Large intestine (tissue), 3 donors: ENCODE measurements around the gene GRIN2C. TPM values are rescaled to one million over a fixed set of nuclear protein-coding genes. Genes with fewer than 3 reads are reported as not detected.

Experiments used
- DNase-seq, 2 donors: peaks; one replicate each; pipeline versions ENCODE4 v3.0.0 to v3.0.0-alpha.2; 2013
- H3K27ac ChIP-seq: one replicate; pipeline ENCODE4 v1.5.1; 2013; ENCODE audit warnings: low read length
- H3K27me3 ChIP-seq: 2 replicates; pipeline ENCODE4 v1.6.1; 2013; ENCODE audit warnings: low read length; ENCODE audit not compliant: control insufficient read depth, insufficient read depth
- H3K36me3 ChIP-seq: 2 replicates; pipeline ENCODE4 v1.6.1; 2013; ENCODE audit warnings: low read length; ENCODE audit not compliant: control insufficient read depth, insufficient read depth
- H3K4me1 ChIP-seq: one replicate; pipeline ENCODE4 v1.6.1; 2013; ENCODE audit warnings: low read length; ENCODE audit not compliant: control insufficient read depth, insufficient read depth
- H3K4me3 ChIP-seq: one replicate; pipeline ENCODE4 v1.5.1; 2013; ENCODE audit warnings: low read length
- H3K9me3 ChIP-seq: one replicate; pipeline ENCODE4 v1.6.1; 2013; ENCODE audit warnings: mild to moderate bottlenecking, low read depth, low read length, moderate library complexity; ENCODE audit not compliant: control insufficient read depth
- WGBS: methylation state at CpG from one replicate; pipeline ENCODE4 v1.1.5; 2013; ENCODE audit warnings: low lambda C conversion rate; ENCODE audit not compliant: insufficient coverage; 5-methylcytosine and 5-hydroxymethylcytosine counted together
- polyA plus RNA-seq: library from polyadenylated mRNA; unstranded; fragments of 120-200 nt; gene quantifications from one replicate; pipeline ENCODE4 v1.2.1, GENCODE V29; 2013

Gene GRIN2C
- polyA plus RNA-seq, 1 donor: 0.33 TPM

GRCh38 chr17:74855323-74855722 lies 4.4 kb downstream of the GRIN2C start:
- no peak overlapping the region for H3K4me3 ChIP-seq
- no CpG with 5 or more reads among the region's 4 CpGs for WGBS
- peaks cover 94% of the 10 kb centered on the region for H3K27me3 ChIP-seq
- peaks cover 12% of the 10 kb centered on the region for H3K9me3 ChIP-seq
- no peak for DNase-seq
- peaks cover 3% of the 10 kb centered on the region for H3K4me1 ChIP-seq
- H3K27ac ChIP-seq: no peak overlapping the region
- no peaks in the 10 kb centered on the region for H3K36me3 ChIP-seq

- peaks cover 92% of the 10 kb centered on the region for H3K27me3 ChIP-seq
- H3K4me3 ChIP-seq: no peak overlapping the region
- DNase-seq: no peak
- peaks cover 10% of the 10 kb centered on the region for H3K9me3 ChIP-seq
- no peak overlapping the region for H3K27ac ChIP-seq
- WGBS: no CpG with 5 or more reads among the region's 17 CpGs
- H3K36me3 ChIP-seq: no peaks in the 10 kb centered on the region
- H3K4me1 ChIP-seq: peaks cover 3% of the 10 kb centered on the region
These were observed 4.9 kb downstream of the GRIN2C start for GRCh38 chr17:74854792-74855191.

DNA sequence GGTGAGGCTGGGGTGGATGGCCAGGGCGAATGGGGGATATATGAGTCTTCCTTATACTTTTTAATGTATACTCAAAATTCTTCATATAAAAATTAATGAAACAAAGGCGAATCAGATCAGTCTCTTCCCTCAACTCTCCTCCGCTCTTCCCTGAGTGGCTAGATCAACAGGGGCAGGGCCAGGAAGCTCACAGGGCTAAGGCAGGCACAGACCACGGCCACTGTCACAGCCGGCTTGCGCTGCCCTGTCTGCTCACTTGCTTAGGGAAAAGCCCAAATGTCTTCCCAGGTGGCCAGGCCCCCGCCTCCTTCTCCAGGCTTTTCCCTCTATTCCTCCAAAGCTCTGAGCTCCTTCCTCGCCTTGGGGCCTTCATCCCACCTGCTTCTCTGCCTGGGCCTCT lies 6.0 kb downstream of the GRIN2C start:
- Histone ChIP-seq H3K27me3 (peaks cover 84% of the 10 kb centered on the region), H3K27ac (no peak overlapping the region), H3K9me3 (peaks cover 10% of the 10 kb centered on the region), H3K4me1 (peaks cover 3% of the 10 kb centered on the region), H3K4me3 (no peak overlapping the region), H3K36me3 (no peaks in the 10 kb centered on the region)
- DNase-seq: no peak
- WGBS: 67% methylated on average over 1 of the region's 8 CpGs

- 13% methylated on average over 1 of the region's 9 CpGs for WGBS
- H3K4me3 ChIP-seq: no peak overlapping the region
- no peak overlapping the region for H3K27ac ChIP-seq
- no peaks in the 10 kb centered on the region for H3K36me3 ChIP-seq
- H3K4me1 ChIP-seq: peaks cover 3% of the 10 kb centered on the region
- peaks cover 78% of the 10 kb centered on the region for H3K27me3 ChIP-seq
- no peak for DNase-seq
- H3K9me3 ChIP-seq: peaks cover 10% of the 10 kb centered on the region
These were observed 6.7 kb downstream of the GRIN2C start for GRCh38 chr17:74853048-74853397.

DNA sequence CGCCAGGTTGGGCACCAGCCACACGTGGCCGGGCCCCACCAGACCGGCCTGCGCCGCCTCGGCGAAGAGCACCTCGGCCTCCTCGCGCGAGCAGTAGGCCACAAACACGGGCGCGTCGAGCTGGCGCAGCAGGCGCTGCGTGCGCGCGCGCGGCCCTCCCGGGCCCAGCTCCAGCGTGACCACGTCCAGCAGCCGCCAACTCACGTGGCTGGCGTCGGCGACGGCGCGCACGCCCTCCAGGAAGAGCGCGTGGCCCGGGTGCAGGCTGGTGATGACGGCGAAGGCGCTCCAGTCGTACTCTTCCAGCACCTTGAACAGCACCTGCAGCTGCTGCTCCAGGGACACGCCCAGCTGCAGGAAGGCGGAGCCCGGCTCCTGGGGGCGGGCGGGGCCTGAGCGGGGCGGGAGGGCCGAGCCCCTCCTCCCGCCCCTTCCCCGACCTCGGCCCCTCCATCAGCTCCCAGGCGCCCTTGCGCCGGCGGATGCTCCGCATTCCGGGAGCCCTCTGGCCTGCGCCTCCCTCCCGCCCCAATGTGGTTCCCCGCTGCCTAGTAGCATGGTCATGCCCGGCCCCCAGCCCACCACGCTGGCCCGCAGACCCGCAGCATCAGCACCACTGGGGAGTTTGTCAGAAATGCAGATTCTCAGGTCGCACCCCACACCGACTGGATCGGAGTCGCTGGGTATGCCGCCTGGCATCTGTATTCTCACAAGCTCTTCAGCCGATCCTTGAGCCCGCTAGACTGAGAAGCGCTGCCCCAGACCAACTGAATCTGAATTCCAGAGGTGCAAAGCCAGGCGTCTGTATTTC lies 7.2 kb downstream of the GRIN2C start:
- Histone ChIP-seq H3K36me3 (no peaks in the 10 kb centered on the region), H3K9me3 (peaks cover 10% of the 10 kb centered on the region), H3K4me1 (peaks cover 3% of the 10 kb centered on the region), H3K4me3 (no peak overlapping the region), H3K27me3 (peaks cover 74% of the 10 kb centered on the region), H3K27ac (no peak overlapping the region)
- DNase-seq: peak; percentile 52 to 72
- WGBS: no CpG with 5 or more reads among the region's 76 CpGs

DNA sequence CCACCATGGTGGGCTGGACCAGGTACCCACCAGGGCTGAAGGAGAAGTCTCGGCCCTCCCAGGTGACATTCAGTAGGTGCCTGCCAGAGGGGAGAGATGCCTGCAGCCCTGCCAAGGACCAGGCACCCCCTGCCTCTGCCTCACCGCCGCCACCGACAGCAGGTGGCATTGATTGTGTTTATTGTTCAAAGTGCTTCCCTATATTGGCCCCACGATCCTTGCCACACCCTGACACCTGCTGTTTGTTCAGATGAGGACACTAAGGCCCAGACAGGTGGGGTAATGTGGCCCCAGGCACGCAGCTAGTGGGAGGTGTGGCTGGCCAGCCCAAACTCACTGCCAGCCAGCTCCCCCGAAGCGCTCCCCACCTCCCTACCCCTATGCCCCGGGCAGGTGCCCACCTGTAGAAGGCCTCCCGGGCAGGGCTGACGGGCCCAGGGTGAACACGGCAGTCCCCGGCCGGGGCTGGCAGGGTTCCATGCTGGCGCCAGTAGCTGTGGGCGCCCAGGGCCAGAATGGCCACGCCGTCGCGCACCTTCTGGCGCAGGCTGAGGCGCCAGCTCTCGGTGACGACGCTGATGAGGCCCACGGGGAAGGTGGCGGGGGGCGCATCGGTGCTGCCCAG lies 8.0 kb downstream of the GRIN2C start:
- Histone ChIP-seq H3K4me1 (peaks cover 3% of the 10 kb centered on the region), H3K4me3 (no peak overlapping the region), H3K27ac (no peak overlapping the region), H3K36me3 (no peaks in the 10 kb centered on the region), H3K27me3 (peaks cover 66% of the 10 kb centered on the region), H3K9me3 (peaks cover 10% of the 10 kb centered on the region)
- no peak for DNase-seq
- no CpG with 5 or more reads among the region's 29 CpGs for WGBS

DNA sequence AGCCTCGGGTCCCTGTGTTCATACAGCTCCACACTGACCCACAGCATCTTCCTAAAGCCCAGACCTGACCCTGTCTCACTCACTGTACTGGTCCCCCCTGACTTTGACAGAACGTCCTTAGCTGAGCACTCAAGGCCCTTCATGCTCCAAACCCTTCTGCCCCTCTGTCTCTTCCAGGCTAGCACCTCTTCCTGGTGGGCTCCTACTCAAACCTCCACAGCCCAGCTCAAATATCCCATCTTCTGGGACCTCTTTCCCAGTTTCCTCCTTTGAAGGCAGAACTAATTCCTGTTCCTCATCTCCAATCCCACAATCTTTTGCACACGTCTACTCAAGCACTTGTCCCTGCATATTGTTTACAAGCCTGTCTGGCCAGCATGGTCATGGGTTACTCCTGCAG lies 8.8 kb downstream of the GRIN2C start:
- Histone ChIP-seq H3K27ac (no peak overlapping the region), H3K36me3 (no peaks in the 10 kb centered on the region), H3K4me1 (peaks cover 3% of the 10 kb centered on the region), H3K27me3 (peaks cover 64% of the 10 kb centered on the region), H3K4me3 (no peak overlapping the region), H3K9me3 (peaks cover 10% of the 10 kb centered on the region)
- no peak for DNase-seq
- no CpG with 5 or more reads among the region's 3 CpGs for WGBS

- peaks cover 10% of the 10 kb centered on the region for H3K9me3 ChIP-seq
- no peak for DNase-seq
- H3K4me1 ChIP-seq: peaks cover 3% of the 10 kb centered on the region
- no peak overlapping the region for H3K27ac ChIP-seq
- peaks cover 62% of the 10 kb centered on the region for H3K27me3 ChIP-seq
- no peak overlapping the region for H3K4me3 ChIP-seq
- H3K36me3 ChIP-seq: no peaks in the 10 kb centered on the region
- no CpG with 5 or more reads among the region's 17 CpGs for WGBS
These were observed 9.4 kb downstream of the GRIN2C start for GRCh38 chr17:74850310-74850709.

- no peaks in the 10 kb centered on the region for H3K36me3 ChIP-seq
- peaks cover 10% of the 10 kb centered on the region for H3K9me3 ChIP-seq
- no peak overlapping the region for H3K4me3 ChIP-seq
- WGBS: no CpG with 5 or more reads among the region's 9 CpGs
- peaks cover 53% of the 10 kb centered on the region for H3K27me3 ChIP-seq
- H3K27ac ChIP-seq: no peak overlapping the region
- no peak for DNase-seq
- peaks cover 3% of the 10 kb centered on the region for H3K4me1 ChIP-seq
These were observed 10.9 kb downstream of the GRIN2C start for GRCh38 chr17:74848656-74849399.

GRCh38 chr17:74846621-74847020 lies 13.1 kb downstream of the GRIN2C start:
- WGBS: no CpG with 5 or more reads among the region's 16 CpGs
- H3K27me3 ChIP-seq: peaks cover 49% of the 10 kb centered on the region

More at GRCh38 chr17:74846621-74847020, 13.1 kb downstream of the GRIN2C start:
- Histone ChIP-seq H3K36me3 (no peaks in the 10 kb centered on the region), H3K4me1 (peaks cover 3% of the 10 kb centered on the region), H3K9me3 (peaks cover 2% of the 10 kb centered on the region), H3K27ac (no peak overlapping the region), H3K4me3 (no peak overlapping the region)
- no peak for DNase-seq
